Mucosa of descending colon (tissue), 3 donors: ENCODE data around the gene PSME1. TPM values are rescaled to one million over a fixed set of nuclear protein-coding genes. Genes with fewer than 3 reads are reported as not detected.

ENCODE experiments used
- ATAC-seq: fragments of 200-7000 bp; cut with Tn5 transposase; one replicate; pipeline ENCODE4 v1.9.1; 2020; ENCODE audit warnings: mild to moderate bottlenecking, moderate library complexity
- DNase-seq, 3 donors: peaks; one replicate each; pipeline ENCODE4 v3.0.0-alpha.2; 2020
- H3K36me3 ChIP-seq: fragments of 200-600 bp; one replicate; pipeline ENCODE4 v1.8.0; 2021; ENCODE audit warnings: low read depth, mild to moderate bottlenecking
- H3K4me1 ChIP-seq: fragments of 200-600 bp; one replicate; pipeline ENCODE4 v1.8.0; 2021; ENCODE audit warnings: low read depth, mild to moderate bottlenecking
- H3K4me3 ChIP-seq: fragments of 200-600 bp; one replicate; pipeline ENCODE4 v1.8.0; 2021; ENCODE audit warnings: mild to moderate bottlenecking
- H3K9me3 ChIP-seq: fragments of 200-600 bp; one replicate; pipeline ENCODE4 v1.8.0; 2021; ENCODE audit warnings: mild to moderate bottlenecking
- intact Hi-C, 2 donors: fragments of 100-400 bp; cut with DNase I in 1 of 2; cut with micrococcal nuclease in 1 of 2; formaldehyde crosslinking; loops; one replicate each; pipeline versions ENCODE4 v1.11.0 to v1.11.1; 2022; cut with DNase I, micrococcal nuclease
- total RNA-seq, 3 donors: library from RNA; stranded (reverse); fragmentation: NEBNext Ultra II Directional in 2 of 3; extraction: Animal tissue kit (Norgen Biotek cat#: 25700) in 2 of 3; gene quantifications; one replicate each; pipeline versions ENCODE4 v1.2.1 to v1.2.4, GENCODE V29; 2021 to 2023
- TF ChIP-seq, protein P1 (sequence below): fragments of 200-600 bp; IDR thresholded peaks from one replicate; pipeline ENCODE4 v1.8.0; 2022; ENCODE audit warnings: antibody characterized with exemption, mild to moderate bottlenecking
- donor health status: DM: no; HTN: no; CAD: no; lungs with moderate emphysema.
- donor health status: DM: no; HTN: no; CAD: no.
- donor health status: DM: no; HTN: yes; CAD: no.

PSME1 gene
- total RNA-seq, 3 donors from 2014 or later: 188 to 279 (median 203) TPM

DNA sequence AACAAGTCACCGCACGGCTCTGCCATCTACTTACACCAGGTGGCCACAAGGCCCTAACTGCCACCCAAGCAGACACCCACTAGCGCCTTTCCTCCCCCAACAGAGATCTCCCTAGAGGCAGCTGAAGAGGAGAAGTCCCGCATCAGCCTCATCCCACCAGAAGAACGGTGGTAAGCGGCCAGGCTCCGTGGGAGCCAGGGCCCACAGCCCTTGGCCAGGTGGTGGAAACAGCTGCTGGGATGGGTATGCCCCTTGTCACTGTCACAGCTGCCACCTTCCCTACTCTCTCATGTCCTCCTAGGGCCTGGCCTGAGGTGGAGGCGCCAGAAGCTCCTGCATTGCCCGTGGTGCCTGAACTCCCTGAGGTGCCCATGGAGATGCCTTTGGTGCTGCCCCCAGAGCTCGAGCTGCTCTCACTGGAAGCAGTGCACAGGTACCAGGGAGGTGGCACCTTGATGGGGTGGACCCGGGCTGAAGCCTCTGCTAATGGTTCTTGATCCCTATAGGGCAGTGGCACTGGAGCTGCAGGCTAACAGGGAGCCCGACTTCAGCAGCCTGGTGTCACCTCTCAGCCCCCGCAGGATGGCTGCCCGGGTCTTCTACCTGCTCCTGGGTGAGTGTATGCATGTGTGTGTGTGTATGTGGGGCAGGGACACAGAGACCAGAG lies 43.4 kb downstream of the PSME1 start:
- DNase-seq (no peak), ATAC-seq (no peak)
- TF ChIP-seq, protein P1, sequence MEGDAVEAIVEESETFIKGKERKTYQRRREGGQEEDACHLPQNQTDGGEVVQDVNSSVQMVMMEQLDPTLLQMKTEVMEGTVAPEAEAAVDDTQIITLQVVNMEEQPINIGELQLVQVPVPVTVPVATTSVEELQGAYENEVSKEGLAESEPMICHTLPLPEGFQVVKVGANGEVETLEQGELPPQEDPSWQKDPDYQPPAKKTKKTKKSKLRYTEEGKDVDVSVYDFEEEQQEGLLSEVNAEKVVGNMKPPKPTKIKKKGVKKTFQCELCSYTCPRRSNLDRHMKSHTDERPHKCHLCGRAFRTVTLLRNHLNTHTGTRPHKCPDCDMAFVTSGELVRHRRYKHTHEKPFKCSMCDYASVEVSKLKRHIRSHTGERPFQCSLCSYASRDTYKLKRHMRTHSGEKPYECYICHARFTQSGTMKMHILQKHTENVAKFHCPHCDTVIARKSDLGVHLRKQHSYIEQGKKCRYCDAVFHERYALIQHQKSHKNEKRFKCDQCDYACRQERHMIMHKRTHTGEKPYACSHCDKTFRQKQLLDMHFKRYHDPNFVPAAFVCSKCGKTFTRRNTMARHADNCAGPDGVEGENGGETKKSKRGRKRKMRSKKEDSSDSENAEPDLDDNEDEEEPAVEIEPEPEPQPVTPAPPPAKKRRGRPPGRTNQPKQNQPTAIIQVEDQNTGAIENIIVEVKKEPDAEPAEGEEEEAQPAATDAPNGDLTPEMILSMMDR: no peak
- intact Hi-C loops: no loop called here
- no peaks in the 10 kb centered on the region for H3K4me1 ChIP-seq
- H3K36me3 ChIP-seq: no peaks in the 10 kb centered on the region
- H3K9me3 ChIP-seq: no peaks in the 10 kb centered on the region
- H3K4me3 ChIP-seq: no peak overlapping the region

DNA sequence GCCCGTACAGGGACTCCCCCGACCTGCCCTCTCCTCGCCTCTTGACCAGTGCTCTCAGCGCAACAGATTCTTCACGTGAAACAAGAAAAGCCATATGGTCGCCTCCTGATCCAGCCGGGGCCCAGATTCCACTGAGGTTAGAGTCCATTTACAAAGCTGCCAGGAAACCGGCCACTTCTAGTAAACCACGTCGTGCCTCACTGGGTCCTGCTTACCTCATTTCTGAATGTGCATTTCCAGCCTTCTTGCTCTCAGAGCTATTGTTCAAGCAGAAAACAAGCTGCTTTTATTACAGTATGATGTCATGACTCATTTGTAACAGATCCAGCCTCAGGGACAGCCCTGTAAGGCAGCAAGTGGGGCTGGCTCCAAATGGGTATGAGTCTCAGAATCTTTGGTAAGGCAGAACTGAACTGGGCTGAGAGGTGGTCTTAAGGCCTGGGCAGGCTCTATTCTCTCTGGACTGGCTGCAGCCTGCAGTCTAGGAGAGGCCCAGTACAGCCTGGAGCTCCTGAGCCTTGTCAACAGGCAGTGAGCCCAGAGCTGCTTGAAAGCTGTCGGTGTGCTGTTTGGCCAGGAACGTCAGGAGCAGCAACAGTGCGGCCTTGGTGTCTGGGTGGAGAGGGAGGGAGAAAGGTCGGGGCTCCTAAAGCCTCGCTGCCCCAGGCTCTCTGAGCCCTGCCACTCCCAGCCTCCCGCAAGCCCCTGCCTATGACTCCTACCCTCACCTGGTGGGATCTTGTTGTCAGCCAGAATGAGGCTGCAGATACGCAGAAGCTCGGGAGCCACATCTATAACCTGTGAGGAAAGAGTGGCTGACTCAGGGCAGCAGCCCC lies 44.2 kb downstream of the PSME1 start:
- Histone ChIP-seq H3K4me1 (no peaks in the 10 kb centered on the region), H3K4me3 (no peak overlapping the region), H3K36me3 (no peaks in the 10 kb centered on the region), H3K9me3 (no peaks in the 10 kb centered on the region)
- peak; percentile 5 for ATAC-seq
- no peak for DNase-seq
- TF ChIP-seq, protein P1: no peak
- intact Hi-C loops: no loop called here

DNA sequence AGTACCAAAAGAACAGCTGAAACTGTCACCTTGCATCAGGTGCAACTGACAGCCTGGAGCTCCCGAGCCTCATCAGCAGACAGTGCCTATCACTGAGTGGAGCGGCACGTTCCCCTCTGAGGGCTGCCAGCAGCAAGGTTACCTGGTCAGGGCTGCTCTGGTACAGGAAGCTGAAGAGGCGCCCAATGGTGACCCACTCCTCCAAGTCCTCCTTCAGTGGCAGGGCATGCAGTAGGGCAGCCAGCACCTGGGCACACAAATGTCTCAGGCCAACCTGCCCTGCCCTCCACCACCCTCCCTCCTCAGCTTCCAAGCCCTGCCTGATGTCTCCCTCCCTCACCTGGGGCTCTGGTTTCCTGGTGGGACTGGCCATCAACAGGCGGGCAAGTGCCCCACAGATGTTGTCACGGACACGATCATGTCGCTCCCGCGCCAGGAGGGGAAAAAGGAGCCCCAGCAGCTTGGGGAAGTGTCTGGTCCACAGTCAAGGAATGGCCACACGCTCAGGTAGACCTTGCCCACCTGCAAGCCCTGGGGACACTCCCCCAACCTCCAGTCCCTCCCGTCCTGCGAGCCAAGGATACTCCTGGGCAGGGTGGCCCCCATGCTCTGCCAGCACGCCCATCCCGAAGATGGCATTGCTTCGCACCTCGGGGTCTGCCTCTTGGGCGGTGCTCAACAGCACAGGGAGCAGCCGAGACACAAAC lies 45.5 kb downstream of the PSME1 start:
- intact Hi-C loops: no loop called here
- H3K36me3 ChIP-seq: no peaks in the 10 kb centered on the region
- no peak overlapping the region for H3K4me3 ChIP-seq
- DNase-seq: no peak
- H3K4me1 ChIP-seq: no peaks in the 10 kb centered on the region
- ATAC-seq: no peak
- TF ChIP-seq, protein P1: no peak
- H3K9me3 ChIP-seq: no peaks in the 10 kb centered on the region

DNA sequence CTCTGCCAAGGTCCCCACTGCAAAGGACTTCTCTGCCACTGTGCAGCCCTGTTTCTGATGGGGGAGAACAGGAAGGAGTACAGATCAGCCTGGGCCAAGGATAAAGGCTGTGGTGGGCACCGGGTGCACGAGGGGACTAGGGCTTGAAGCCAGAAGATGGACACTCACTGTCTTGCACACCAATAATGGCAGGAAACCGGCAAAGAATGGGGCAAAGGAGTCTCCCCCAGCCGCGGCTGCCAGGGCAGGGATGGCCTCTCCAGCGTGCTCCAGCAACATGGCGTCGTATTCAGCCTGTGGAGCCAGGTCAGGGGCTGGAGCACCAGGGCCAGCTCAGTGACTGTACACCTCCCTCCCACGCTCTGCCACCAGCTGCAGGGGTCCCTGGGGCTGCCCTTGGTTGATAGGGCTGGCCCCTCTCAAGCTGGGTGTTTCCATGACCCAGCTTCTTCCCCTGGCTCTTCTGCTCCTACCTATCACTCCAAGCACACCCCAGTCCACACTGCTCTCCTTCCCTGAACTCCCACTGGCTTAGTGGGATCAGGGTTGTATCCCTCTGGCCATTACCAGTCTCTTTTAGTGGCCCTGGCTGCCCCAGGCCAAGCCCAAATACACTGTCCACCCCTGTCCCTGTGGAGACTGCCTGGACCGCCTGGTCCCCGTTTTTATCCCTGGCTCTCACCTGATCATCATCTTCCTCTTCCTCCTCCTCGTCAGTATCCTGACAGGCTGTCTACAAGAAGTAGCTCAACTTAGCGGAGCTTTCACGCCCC lies 46.3 kb downstream of the PSME1 start:
- H3K36me3 ChIP-seq: no peaks in the 10 kb centered on the region
- ATAC-seq: no peak
- no peak for DNase-seq
- TF ChIP-seq, protein P1: no peak
- no peaks in the 10 kb centered on the region for H3K4me1 ChIP-seq
- intact Hi-C loops: no loop called here
- H3K9me3 ChIP-seq: no peaks in the 10 kb centered on the region
- no peak overlapping the region for H3K4me3 ChIP-seq

DNA sequence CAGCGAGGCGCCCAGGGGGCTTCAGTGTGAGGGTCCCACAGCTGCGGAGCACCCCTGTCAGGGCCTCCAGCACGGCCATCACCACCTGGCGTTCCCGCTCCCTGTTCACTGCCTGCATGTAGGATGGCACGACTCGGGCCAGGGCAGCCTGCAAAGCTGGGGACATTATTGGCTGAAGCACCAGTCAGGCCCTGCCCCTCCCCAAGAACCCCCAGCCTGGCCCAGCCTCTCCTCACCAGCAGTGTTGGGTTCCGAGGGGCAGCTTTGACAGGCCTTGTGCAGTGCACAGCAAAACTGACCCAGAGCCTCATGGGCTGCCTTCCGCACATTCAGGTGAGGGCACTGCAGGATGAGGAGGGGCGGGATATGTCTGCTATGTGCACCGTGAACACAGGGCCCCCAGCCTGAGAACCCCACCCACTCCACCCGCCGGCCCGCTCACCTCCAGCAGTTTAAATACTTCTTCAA lies 47.1 kb downstream of the PSME1 start:
- intact Hi-C loops: no loop called here
- DNase-seq (no peak), ATAC-seq (no peak)
- no peaks in the 10 kb centered on the region for H3K36me3 ChIP-seq
- H3K4me1 ChIP-seq: peaks cover 6% of the 10 kb centered on the region
- H3K4me3 ChIP-seq: no peak overlapping the region
- no peaks in the 10 kb centered on the region for H3K9me3 ChIP-seq
- TF ChIP-seq, protein P1: no peak
